ENCODE results near the gene STIM2. TPM values are rescaled to one million over a fixed set of nuclear protein-coding genes. Genes with fewer than 3 reads are reported as not detected.

Gene STIM2
- total RNA-seq, 1 experiment from 2014 or later, result 23.9 TPM

- TF ChIP-seq, protein P1, sequence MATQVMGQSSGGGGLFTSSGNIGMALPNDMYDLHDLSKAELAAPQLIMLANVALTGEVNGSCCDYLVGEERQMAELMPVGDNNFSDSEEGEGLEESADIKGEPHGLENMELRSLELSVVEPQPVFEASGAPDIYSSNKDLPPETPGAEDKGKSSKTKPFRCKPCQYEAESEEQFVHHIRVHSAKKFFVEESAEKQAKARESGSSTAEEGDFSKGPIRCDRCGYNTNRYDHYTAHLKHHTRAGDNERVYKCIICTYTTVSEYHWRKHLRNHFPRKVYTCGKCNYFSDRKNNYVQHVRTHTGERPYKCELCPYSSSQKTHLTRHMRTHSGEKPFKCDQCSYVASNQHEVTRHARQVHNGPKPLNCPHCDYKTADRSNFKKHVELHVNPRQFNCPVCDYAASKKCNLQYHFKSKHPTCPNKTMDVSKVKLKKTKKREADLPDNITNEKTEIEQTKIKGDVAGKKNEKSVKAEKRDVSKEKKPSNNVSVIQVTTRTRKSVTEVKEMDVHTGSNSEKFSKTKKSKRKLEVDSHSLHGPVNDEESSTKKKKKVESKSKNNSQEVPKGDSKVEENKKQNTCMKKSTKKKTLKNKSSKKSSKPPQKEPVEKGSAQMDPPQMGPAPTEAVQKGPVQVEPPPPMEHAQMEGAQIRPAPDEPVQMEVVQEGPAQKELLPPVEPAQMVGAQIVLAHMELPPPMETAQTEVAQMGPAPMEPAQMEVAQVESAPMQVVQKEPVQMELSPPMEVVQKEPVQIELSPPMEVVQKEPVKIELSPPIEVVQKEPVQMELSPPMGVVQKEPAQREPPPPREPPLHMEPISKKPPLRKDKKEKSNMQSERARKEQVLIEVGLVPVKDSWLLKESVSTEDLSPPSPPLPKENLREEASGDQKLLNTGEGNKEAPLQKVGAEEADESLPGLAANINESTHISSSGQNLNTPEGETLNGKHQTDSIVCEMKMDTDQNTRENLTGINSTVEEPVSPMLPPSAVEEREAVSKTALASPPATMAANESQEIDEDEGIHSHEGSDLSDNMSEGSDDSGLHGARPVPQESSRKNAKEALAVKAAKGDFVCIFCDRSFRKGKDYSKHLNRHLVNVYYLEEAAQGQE (IDR thresholded peaks at IDR 0.05; ENCODE audit: insufficient read depth in 1 of 2, low read depth in 2 of 2, low read length in 1 of 2), result no peak
- no peak for TF ChIP-seq TCF7L2 (IDR thresholded peaks at IDR 0.05; ENCODE audit: low read depth, low read length)
- TF ChIP-seq POLR2AphosphoS5 (IDR thresholded peaks at IDR 0.05; ENCODE audit: low read depth, low read length), result no peak
- TF ChIP-seq, protein P2, sequence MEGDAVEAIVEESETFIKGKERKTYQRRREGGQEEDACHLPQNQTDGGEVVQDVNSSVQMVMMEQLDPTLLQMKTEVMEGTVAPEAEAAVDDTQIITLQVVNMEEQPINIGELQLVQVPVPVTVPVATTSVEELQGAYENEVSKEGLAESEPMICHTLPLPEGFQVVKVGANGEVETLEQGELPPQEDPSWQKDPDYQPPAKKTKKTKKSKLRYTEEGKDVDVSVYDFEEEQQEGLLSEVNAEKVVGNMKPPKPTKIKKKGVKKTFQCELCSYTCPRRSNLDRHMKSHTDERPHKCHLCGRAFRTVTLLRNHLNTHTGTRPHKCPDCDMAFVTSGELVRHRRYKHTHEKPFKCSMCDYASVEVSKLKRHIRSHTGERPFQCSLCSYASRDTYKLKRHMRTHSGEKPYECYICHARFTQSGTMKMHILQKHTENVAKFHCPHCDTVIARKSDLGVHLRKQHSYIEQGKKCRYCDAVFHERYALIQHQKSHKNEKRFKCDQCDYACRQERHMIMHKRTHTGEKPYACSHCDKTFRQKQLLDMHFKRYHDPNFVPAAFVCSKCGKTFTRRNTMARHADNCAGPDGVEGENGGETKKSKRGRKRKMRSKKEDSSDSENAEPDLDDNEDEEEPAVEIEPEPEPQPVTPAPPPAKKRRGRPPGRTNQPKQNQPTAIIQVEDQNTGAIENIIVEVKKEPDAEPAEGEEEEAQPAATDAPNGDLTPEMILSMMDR (IDR thresholded peaks at IDR 0.05), result no peak
- no peak for TF ChIP-seq SIN3A (IDR thresholded peaks at IDR 0.05; ENCODE audit: borderline replicate concordance, insufficient read depth, low read depth, low read length)
- Histone ChIP-seq H3K9me3 (ENCODE audit: control insufficient read depth, insufficient read depth, low read depth, low read length) (no peaks in the 10 kb centered on the region), H3K4me1 (ENCODE audit: control insufficient read depth, insufficient read depth, low read length) (no peaks in the 10 kb centered on the region), H3K27ac (ENCODE audit: low read length) (no peak overlapping the region), H3K27me3 (ENCODE audit: control insufficient read depth, insufficient read depth, low read length) (no peaks in the 10 kb centered on the region), H3K36me3 (ENCODE audit: control insufficient read depth, insufficient read depth, low read length) (no peaks in the 10 kb centered on the region), H3K4me3 (ENCODE audit: low read depth in 2 of 2, low read length in 2 of 2) (no peak overlapping the region)
- in situ Hi-C loops (cut with HindIII; ENCODE audit: low pct_unique_long_range_greater_than_20kb, low sequenced_read_pairs) (no loop called here), intact Hi-C loops (cut with micrococcal nuclease; ENCODE audit: unreplicated experiment) (no loop called here)
- ChIA-PET CTCF (no interaction called here), POLR2A (no interaction called here)
- ATAC-seq (no peak), DNase-seq (ENCODE audit: low read depth, low spot score) (no peak)
- BruUV-seq (replicated peaks), result no TSS peak
Measured at GRCh38 chr4:26874110-26874509, 13.5 kb downstream of the STIM2 start.

GRCh38 chr4:26877406-26877805, 16.8 kb downstream of the STIM2 start:
- BruUV-seq (replicated peaks), result no TSS peak
- in situ Hi-C loops (cut with HindIII; ENCODE audit: low pct_unique_long_range_greater_than_20kb, low sequenced_read_pairs) (no loop called here), intact Hi-C loops (cut with micrococcal nuclease; ENCODE audit: unreplicated experiment) (no loop called here)
- CTCF ChIA-PET, result no interaction called here
- Histone ChIP-seq H3K4me3 (ENCODE audit: low read depth in 2 of 2, low read length in 2 of 2) (no peak overlapping the region), H3K4me1 (ENCODE audit: control insufficient read depth, insufficient read depth, low read length) (no peaks in the 10 kb centered on the region), H3K36me3 (ENCODE audit: control insufficient read depth, insufficient read depth, low read length) (no peaks in the 10 kb centered on the region), H3K27ac (ENCODE audit: low read length) (no peak overlapping the region), H3K9me3 (ENCODE audit: control insufficient read depth, insufficient read depth, low read depth, low read length) (no peaks in the 10 kb centered on the region), H3K27me3 (ENCODE audit: control insufficient read depth, insufficient read depth, low read length) (no peaks in the 10 kb centered on the region)
- no peak for ATAC-seq
- POLR2A ChIA-PET, result interaction anchor here (0.7 kb wide), 1 partner anchor 893 kb away, joined by 3 read pairs; no protein-coding TSS in a partner anchor
- TF ChIP-seq POLR2AphosphoS5 (IDR thresholded peaks at IDR 0.05; ENCODE audit: low read depth, low read length) (no peak), TCF7L2 (IDR thresholded peaks at IDR 0.05; ENCODE audit: low read depth, low read length) (no peak), SIN3A (IDR thresholded peaks at IDR 0.05; ENCODE audit: borderline replicate concordance, insufficient read depth, low read depth, low read length) (no peak)
- TF ChIP-seq, protein P1 (IDR thresholded peaks at IDR 0.05; ENCODE audit: insufficient read depth in 1 of 2, low read depth in 2 of 2, low read length in 1 of 2), result no peak
- TF ChIP-seq, protein P2 (IDR thresholded peaks at IDR 0.05), result no peak
- no peak for DNase-seq (ENCODE audit: low read depth, low spot score)

Measured in Panc1 (cell line).